GM23248 (cell line): Measurements from ENCODE around the gene SETD9.

Experiments
- EZH2 ChIP-seq: fragments of 200-600 bp; sonication (generic); IDR thresholded peaks from 2 replicates; pipeline ENCODE4 v1.6.1; 2018; ENCODE audit warnings: antibody characterized with exemption, mild to moderate bottlenecking; ENCODE audit not compliant: insufficient read depth, poor library complexity, severe bottlenecking
- EZH2phosphoT487 ChIP-seq: fragments of 200-600 bp; sonication (generic); IDR thresholded peaks from 2 replicates; pipeline ENCODE4 v1.6.1; 2018; ENCODE audit warnings: antibody characterized with exemption, moderate library complexity, mild to moderate bottlenecking, low read depth; ENCODE audit not compliant: insufficient read depth

DNA sequence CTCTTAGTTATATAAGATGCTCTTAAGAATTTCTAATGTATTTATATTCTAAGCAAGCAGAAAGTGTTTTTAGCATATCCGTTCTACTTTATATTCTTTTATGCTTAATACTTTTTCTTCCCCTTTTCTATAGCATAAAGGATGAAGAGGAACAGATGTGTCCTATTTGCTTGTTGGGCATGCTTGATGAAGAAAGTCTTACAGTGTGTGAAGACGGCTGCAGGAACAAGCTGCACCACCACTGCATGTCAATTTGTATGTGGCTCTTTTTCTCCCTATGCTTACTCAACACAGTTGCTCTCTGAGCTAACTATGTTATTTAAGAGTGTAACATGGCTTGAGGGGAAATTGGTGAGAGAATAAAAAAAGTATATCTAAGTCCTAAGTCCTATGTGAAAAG lies 37.6 kb upstream of the SETD9 start:
- TF ChIP-seq EZH2: no peak
- TF ChIP-seq EZH2phosphoT487: no peak
